ENCODE measurements around the gene PLCH2. TPM values are rescaled to one million over a fixed set of nuclear protein-coding genes. Genes with fewer than 3 reads are reported as not detected.

PLCH2 gene
- total RNA-seq, 6 experiments from 2014 or later: 0.37 to 4.6 (median 2.3) TPM

- TF ChIP-seq, protein P1, sequence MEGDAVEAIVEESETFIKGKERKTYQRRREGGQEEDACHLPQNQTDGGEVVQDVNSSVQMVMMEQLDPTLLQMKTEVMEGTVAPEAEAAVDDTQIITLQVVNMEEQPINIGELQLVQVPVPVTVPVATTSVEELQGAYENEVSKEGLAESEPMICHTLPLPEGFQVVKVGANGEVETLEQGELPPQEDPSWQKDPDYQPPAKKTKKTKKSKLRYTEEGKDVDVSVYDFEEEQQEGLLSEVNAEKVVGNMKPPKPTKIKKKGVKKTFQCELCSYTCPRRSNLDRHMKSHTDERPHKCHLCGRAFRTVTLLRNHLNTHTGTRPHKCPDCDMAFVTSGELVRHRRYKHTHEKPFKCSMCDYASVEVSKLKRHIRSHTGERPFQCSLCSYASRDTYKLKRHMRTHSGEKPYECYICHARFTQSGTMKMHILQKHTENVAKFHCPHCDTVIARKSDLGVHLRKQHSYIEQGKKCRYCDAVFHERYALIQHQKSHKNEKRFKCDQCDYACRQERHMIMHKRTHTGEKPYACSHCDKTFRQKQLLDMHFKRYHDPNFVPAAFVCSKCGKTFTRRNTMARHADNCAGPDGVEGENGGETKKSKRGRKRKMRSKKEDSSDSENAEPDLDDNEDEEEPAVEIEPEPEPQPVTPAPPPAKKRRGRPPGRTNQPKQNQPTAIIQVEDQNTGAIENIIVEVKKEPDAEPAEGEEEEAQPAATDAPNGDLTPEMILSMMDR (IDR thresholded peaks at IDR 0.05): no peak
- TF ChIP-seq POLR2A (IDR thresholded peaks at IDR 0.05): no peak
- Histone ChIP-seq H3K27ac (no peak overlapping the region), H3K36me3 (no peaks in the 10 kb centered on the region), H3K27me3 (no peaks in the 10 kb centered on the region), H3K4me1 (no peaks in the 10 kb centered on the region), H3K9me3 (no peaks in the 10 kb centered on the region), H3K4me3 (no peak overlapping the region)
- DNase-seq (no peak), ATAC-seq (peak in 2 of 4 donors; percentile 5 to 18)
- WGBS (ENCODE audit: insufficient coverage, low coverage, low lambda C conversion rate, missing lambda C conversion rate): no CpG with 5 or more reads among the region's 10 CpGs
- intact Hi-C loops (cut with DNase I): no loop called here
Observed at GRCh38 chr1:2427976-2428375, 48.1 kb upstream of the PLCH2 start.

- Histone ChIP-seq H3K4me3 (no peak overlapping the region), H3K4me1 (no peaks in the 10 kb centered on the region), H3K27ac (no peak overlapping the region), H3K27me3 (no peaks in the 10 kb centered on the region), H3K36me3 (no peaks in the 10 kb centered on the region), H3K9me3 (no peaks in the 10 kb centered on the region)
- intact Hi-C loops (cut with DNase I): no loop called here
- DNase-seq: no peak
- ATAC-seq: no peak
- WGBS (ENCODE audit: insufficient coverage, low coverage, low lambda C conversion rate, missing lambda C conversion rate): 95% methylated on average over 9 of the region's 28 CpGs
- TF ChIP-seq POLR2A (IDR thresholded peaks at IDR 0.05): no peak
- TF ChIP-seq, protein P1 (IDR thresholded peaks at IDR 0.05): no peak
Observed at GRCh38 chr1:2428490-2428889, 47.6 kb upstream of the PLCH2 start.

- Histone ChIP-seq H3K4me1 (no peaks in the 10 kb centered on the region), H3K27ac (no peak overlapping the region), H3K27me3 (no peaks in the 10 kb centered on the region), H3K9me3 (no peaks in the 10 kb centered on the region), H3K36me3 (no peaks in the 10 kb centered on the region), H3K4me3 (no peak overlapping the region)
- 79% methylated on average over 7 of the region's 20 CpGs for WGBS (ENCODE audit: insufficient coverage, low coverage, low lambda C conversion rate, missing lambda C conversion rate)
- DNase-seq (no peak), ATAC-seq (no peak)
- intact Hi-C loops (cut with DNase I): loop anchor here in 1 of 2 donors (10.0 kb wide), 1 partner anchor 175 kb away; no protein-coding TSS in a partner anchor
- TF ChIP-seq, protein P1 (IDR thresholded peaks at IDR 0.05): peak in 3 of 4 donors; percentile 8 to 28 (median 22)
- no peak for TF ChIP-seq POLR2A (IDR thresholded peaks at IDR 0.05)
Observed at GRCh38 chr1:2429780-2430591, 46.1 kb upstream of the PLCH2 start.

GRCh38 chr1:2430592-2430973 lies 45.5 kb upstream of the PLCH2 start:
- intact Hi-C loops (cut with DNase I): loop anchor here in 1 of 2 donors (10.0 kb wide), 1 partner anchor 174 kb away; no protein-coding TSS in a partner anchor
- DNase-seq (no peak), ATAC-seq (no peak)
- Histone ChIP-seq H3K4me3 (no peak overlapping the region), H3K36me3 (no peaks in the 10 kb centered on the region), H3K4me1 (no peaks in the 10 kb centered on the region), H3K9me3 (no peaks in the 10 kb centered on the region), H3K27ac (no peak overlapping the region), H3K27me3 (no peaks in the 10 kb centered on the region)
- WGBS (ENCODE audit: insufficient coverage, low coverage, low lambda C conversion rate, missing lambda C conversion rate): 78% methylated on average over 2 of the region's 10 CpGs
- TF ChIP-seq, protein P1 (IDR thresholded peaks at IDR 0.05): no peak
- no peak for TF ChIP-seq POLR2A (IDR thresholded peaks at IDR 0.05)

Data from right lobe of liver (tissue), 6 donors.